ENCODE measurements around the gene TACR2.

- no peak for TF ChIP-seq CTCF (IDR thresholded peaks at IDR 0.05 in 4 of 5, conservative IDR thresholded peaks at IDR 0.05 in 1 of 5)
- TF ChIP-seq POLR2A (IDR thresholded peaks at IDR 0.05): no peak
Measured at GRCh38 chr10:69419096-69419743, 2.5 kb upstream of the TACR2 start.
